Measurements from ENCODE around the gene PCARE.

GRCh38 chr2:29113027-29113686, 38.8 kb upstream of the PCARE start:
- TF ChIP-seq CTCF (IDR thresholded peaks at IDR 0.05) = peak in 1 of 3 experiments; percentile 5
- TF ChIP-seq POLR2A (IDR thresholded peaks at IDR 0.05) = no peak
